PC-3 (cell line): ENCODE data around the gene MAST4.

Experiments
- CTCF ChIP-seq: fragments of 300-600 bp; sonication (generic); conservative IDR thresholded peaks from 2 replicates; pipeline ENCODE4 v1.5.1; 2017; ENCODE audit warnings: antibody characterized with exemption, low read depth, mild to moderate bottlenecking, low read length
- EZH2phosphoT487 ChIP-seq: fragments of 300-600 bp; sonication (generic); IDR thresholded peaks from 2 replicates; pipeline ENCODE4 v1.6.1; 2018; ENCODE audit warnings: mild to moderate bottlenecking, antibody characterized with exemption, low read length, borderline replicate concordance

- TF ChIP-seq CTCF: no peak
- TF ChIP-seq EZH2phosphoT487: no peak
These were observed 454.4 kb downstream of the MAST4 start for GRCh38 chr5:67050635-67051034.
